Liver (tissue), 9 donors: Measurements from ENCODE around the gene SLC38A10. TPM values are rescaled to one million over a fixed set of nuclear protein-coding genes. Genes with fewer than 3 reads are reported as not detected.
A peak's percentile ranks its signal among the peaks of the same experiment; 100 is the strongest.

Experiments
- DNase-seq: peaks from one replicate; pipeline ENCODE4 v3.0.0-alpha.2; 2017; ENCODE audit warnings: low spot score
- H3K27ac ChIP-seq, 2 donors: one replicate each; pipeline ENCODE4 v1.7.0; 2013; ENCODE audit warnings: inconsistent platforms in 2 of 2, low read length in 2 of 2, control low read depth in 1 of 2, low read depth in 1 of 2, mild to moderate bottlenecking in 1 of 2
- H3K27me3 ChIP-seq, 4 donors: one replicate each; pipeline versions ENCODE4 v1.6.1 to v1.7.0; 2013; ENCODE audit warnings: low read length in 3 of 4, inconsistent platforms in 1 of 4, mild to moderate bottlenecking in 1 of 4, moderate library complexity in 1 of 4; ENCODE audit not compliant: control insufficient read depth in 4 of 4, insufficient read depth in 4 of 4
- H3K36me3 ChIP-seq, 4 donors: one replicate each; pipeline versions ENCODE4 v1.6.1 to v1.7.0; 2013; ENCODE audit warnings: low read length in 3 of 4, mild to moderate bottlenecking in 3 of 4, low read depth in 1 of 4, moderate library complexity in 1 of 4; ENCODE audit not compliant: control insufficient read depth in 4 of 4, insufficient read depth in 3 of 4
- H3K4me1 ChIP-seq, 4 donors: one replicate each; pipeline versions ENCODE4 v1.6.1 to v1.7.0; 2013; ENCODE audit warnings: low read length in 3 of 4, mild to moderate bottlenecking in 3 of 4, moderate library complexity in 1 of 4; ENCODE audit not compliant: control insufficient read depth in 4 of 4, insufficient read depth in 4 of 4
- H3K4me3 ChIP-seq, 3 donors: one replicate each; pipeline versions ENCODE4 v1.6.1 to v1.7.0; 2013; ENCODE audit warnings: low read length in 3 of 3, control low read depth in 1 of 3, low read depth in 1 of 3, mild to moderate bottlenecking in 1 of 3
- H3K9ac ChIP-seq, 2 donors: one replicate each; pipeline ENCODE4 v1.7.0; 2013; ENCODE audit warnings: low read length in 2 of 2, mild to moderate bottlenecking in 2 of 2, moderate library complexity in 2 of 2, control low read depth in 1 of 2, low read depth in 1 of 2
- H3K9me3 ChIP-seq, 4 donors: one replicate each; pipeline versions ENCODE4 v1.6.1 to v1.7.0; 2013; ENCODE audit warnings: low read length in 3 of 4; ENCODE audit not compliant: control insufficient read depth in 4 of 4
- ATF3 ChIP-seq: IDR thresholded peaks from 2 replicates; pipeline ENCODE4 v1.6.1; 2016; ENCODE audit warnings: antibody characterized with exemption
- CTCF ChIP-seq: fragments of 150-350 bp; IDR thresholded peaks from 2 replicates; pipeline ENCODE4 v1.5.1; 2017; ENCODE audit warnings: improper control_type of control experiment, low read depth, low read length; ENCODE audit not compliant: missing input control
- EGR1 ChIP-seq, 2 donors: IDR thresholded peaks; 2 replicates each; pipeline ENCODE4 v1.6.1; 2016 to 2018; ENCODE audit warnings: antibody characterized with exemption in 2 of 2, low read depth in 2 of 2
- FOXA1 ChIP-seq: IDR thresholded peaks from 2 replicates; pipeline ENCODE4 v1.6.1; 2016; ENCODE audit warnings: antibody characterized with exemption
- FOXA2 ChIP-seq: IDR thresholded peaks from 2 replicates; pipeline ENCODE4 v1.6.1; 2016; ENCODE audit warnings: antibody characterized with exemption
- GABPA ChIP-seq, 2 donors: IDR thresholded peaks in 1 of 2; conservative IDR thresholded peaks in 1 of 2; 2 replicates each; pipeline ENCODE4 v1.6.1; 2016; ENCODE audit warnings: antibody characterized with exemption in 2 of 2, mild to moderate bottlenecking in 1 of 2, moderate library complexity in 1 of 2
- HNF4A ChIP-seq, 2 donors: conservative IDR thresholded peaks; 2 replicates each; pipeline ENCODE4 v1.6.1; 2016; ENCODE audit warnings: antibody characterized with exemption in 2 of 2, mild to moderate bottlenecking in 2 of 2
- HNF4G ChIP-seq: IDR thresholded peaks from 2 replicates; pipeline ENCODE4 v1.6.1; 2016; ENCODE audit warnings: antibody characterized with exemption
- JUND ChIP-seq, 2 donors: IDR thresholded peaks; 2 replicates each; pipeline ENCODE4 v1.6.1; 2016; ENCODE audit warnings: antibody characterized with exemption in 2 of 2
- MAX ChIP-seq: IDR thresholded peaks from 2 replicates; pipeline ENCODE4 v1.6.1; 2016; ENCODE audit warnings: antibody characterized with exemption
- NR2F2 ChIP-seq: IDR thresholded peaks from 2 replicates; pipeline ENCODE4 v1.6.1; 2016; ENCODE audit warnings: antibody characterized with exemption
- RAD21 ChIP-seq, 2 donors: IDR thresholded peaks; 2 replicates each; pipeline ENCODE4 v1.6.1; 2016; ENCODE audit warnings: antibody characterized with exemption in 2 of 2, mild to moderate bottlenecking in 2 of 2
- REST ChIP-seq: IDR thresholded peaks from 2 replicates; pipeline ENCODE4 v1.6.1; 2016; ENCODE audit warnings: antibody characterized with exemption, mild to moderate bottlenecking
- RXRA ChIP-seq, 2 donors: IDR thresholded peaks; 2 replicates each; pipeline ENCODE4 v1.6.1; 2017 to 2018; ENCODE audit warnings: antibody characterized with exemption in 2 of 2, mild to moderate bottlenecking in 1 of 2
- SP1 ChIP-seq: IDR thresholded peaks from 2 replicates; pipeline ENCODE4 v1.6.1; 2018; ENCODE audit warnings: antibody characterized with exemption, mild to moderate bottlenecking
- TAF1 ChIP-seq: conservative IDR thresholded peaks from 2 replicates; pipeline ENCODE4 v1.6.1; 2016; ENCODE audit warnings: antibody characterized with exemption, mild to moderate bottlenecking
- YY1 ChIP-seq: IDR thresholded peaks from 2 replicates; pipeline ENCODE4 v1.6.1; 2016; ENCODE audit warnings: antibody characterized with exemption, mild to moderate bottlenecking
- ZBTB33 ChIP-seq: IDR thresholded peaks from 2 replicates; pipeline ENCODE4 v1.6.1; 2016; ENCODE audit warnings: antibody characterized with exemption
- WGBS: extraction: QIAGEN DNeasy Blood & Tissue Kit; methylation state at CpG from one replicate; pipeline ENCODE4 v1.1.7; 2013; 5-methylcytosine and 5-hydroxymethylcytosine counted together
- polyA plus RNA-seq, 2 donors: library from polyadenylated mRNA; stranded (reverse) in 1 of 2; unstranded in 1 of 2; fragments of 200-250 nt in 1 of 2; fragments of >200 nt in 1 of 2; fragmentation: Nextera tagmentation in 1 of 2; extraction: Ambion mirVana in 1 of 2; gene quantifications; one replicate each; pipeline versions ENCODE4 v1.2.1 to v1.2.3, GENCODE V29; 2013 to 2015
- total RNA-seq, 2 donors: library from RNA; depleted of rRNA; stranded (reverse); fragments of >200 nt; gene quantifications; one replicate each; pipeline ENCODE4 v1.2.3, GENCODE V29; 2014
- donor health status: healthy.
- donor health status: healthy.
- donor health status: healthy.
- donor health status: healthy.
- donor health status: healthy.

SLC38A10 gene
- total and polyA plus RNA-seq, 4 donors, result 29.3 to 117 (median 54.7) TPM

GRCh38 chr17:81197409-81197795, 97.7 kb downstream of the SLC38A10 start:
- H3K4me3 ChIP-seq, result no peak overlapping the region
- no peaks in the 10 kb centered on the region for H3K9me3 ChIP-seq

GRCh38 chr17:81196505-81197408, 98.3 kb downstream of the SLC38A10 start:
- DNase-seq, result no peak
- TF ChIP-seq MAX, result no peak
- TF ChIP-seq NR2F2, result peak; percentile 89
- H3K4me3 ChIP-seq, result no peak overlapping the region

More at GRCh38 chr17:81197409-81197795, 97.7 kb downstream of the SLC38A10 start:
- no peak overlapping the region for H3K27ac ChIP-seq
- H3K4me1 ChIP-seq, result no peaks in the 10 kb centered on the region
- H3K36me3 ChIP-seq, result no peaks in the 10 kb centered on the region
- no peaks in the 10 kb centered on the region for H3K27me3 ChIP-seq
- H3K9ac ChIP-seq, result no peak overlapping the region
- no peak for TF ChIP-seq HNF4G
- TF ChIP-seq TAF1, result no peak
- TF ChIP-seq SP1, result no peak
- no peak for DNase-seq
- WGBS, result 87% methylated on average over 14 of the region's 14 CpGs

GRCh38 chr17:81195941-81196495, 99.1 kb downstream of the SLC38A10 start:
- H3K4me1 ChIP-seq, result no peaks in the 10 kb centered on the region
- 95% methylated on average over 14 of the region's 14 CpGs for WGBS
- H3K27me3 ChIP-seq, result no peaks in the 10 kb centered on the region
- no peak overlapping the region for H3K27ac ChIP-seq
- H3K9me3 ChIP-seq, result no peaks in the 10 kb centered on the region
- no peak overlapping the region for H3K9ac ChIP-seq
- TF ChIP-seq JUND (IDR thresholded peaks at IDR 0.05), result no peak
- no peak for TF ChIP-seq TAF1
- no peak for TF ChIP-seq MAX
- TF ChIP-seq GABPA (IDR thresholded peaks at IDR 0.05 in 1 of 2, conservative IDR thresholded peaks at IDR 0.05 in 1 of 2), result no peak
- no peak for TF ChIP-seq ZBTB33
- TF ChIP-seq YY1, result no peak
- no peak for TF ChIP-seq EGR1 (IDR thresholded peaks at IDR 0.05; ENCODE audit: low read depth in 2 of 2)
- TF ChIP-seq ATF3, result no peak
- no peak for TF ChIP-seq RAD21 (IDR thresholded peaks at IDR 0.05)
- no peak for TF ChIP-seq FOXA2
- no peak for TF ChIP-seq HNF4A (conservative IDR thresholded peaks at IDR 0.05)
- no peak for TF ChIP-seq CTCF
- TF ChIP-seq SP1, result no peak
- TF ChIP-seq REST, result no peak
- no peak for TF ChIP-seq FOXA1
- no peak for TF ChIP-seq HNF4G
- TF ChIP-seq RXRA (IDR thresholded peaks at IDR 0.05), result no peak
- TF ChIP-seq NR2F2, result no peak
- H3K4me3 ChIP-seq, result no peak overlapping the region
- no peaks in the 10 kb centered on the region for H3K36me3 ChIP-seq
- DNase-seq, result no peak

More at GRCh38 chr17:81196505-81197408, 98.3 kb downstream of the SLC38A10 start:
- no peaks in the 10 kb centered on the region for H3K36me3 ChIP-seq
- H3K27me3 ChIP-seq, result no peaks in the 10 kb centered on the region
- 83% methylated on average over 45 of the region's 45 CpGs for WGBS
- H3K27ac ChIP-seq, result no peak overlapping the region
- no peak overlapping the region for H3K9ac ChIP-seq
- H3K9me3 ChIP-seq, result no peaks in the 10 kb centered on the region
- H3K4me1 ChIP-seq, result no peaks in the 10 kb centered on the region
